K562 (cell line): ENCODE measurements around the gene LRFN2. TPM values are rescaled to one million over a fixed set of nuclear protein-coding genes. Genes with fewer than 3 reads are reported as not detected.

Source experiments
- ATAC-seq: fragments of 200-7000 bp; cut with Tn5 transposase; 3 replicates; pipeline ENCODE4 v1.9.1; 2020; ENCODE audit warnings: moderate library complexity
- BruUV-seq: library from RNA; stranded (reverse); fragments of 400-500 nt; replicated peaks from 2 replicates; lab custom pipeline; 2021; lab: Mats Ljungman, UMichigan
- CTCF ChIA-PET: fragments of 300-600 bp; formaldehyde crosslinking; extraction: SDS; loops from one replicate; lab custom pipeline; 2021; ENCODE audit warnings: low intra/inter-chr PET ratio; lab: Yijun Ruan, JAX
- POLR2A ChIA-PET: fragments of 300-600, 350-650 bp; sonication (Branson Sonifier 250); formaldehyde crosslinking; extraction: SDS; loops from one replicate; lab custom pipeline; 2021; ENCODE audit warnings: antibody characterized with exemption, inconsistent platforms; lab: Yijun Ruan, JAX
- DNase-seq, 4 experiments: peaks; one replicate each; pipeline versions ENCODE4 v3.0.0 to v3.0.0-alpha.2; 2011 to 2018; ENCODE audit warnings: low spot score in 3 of 4, mixed read lengths in 3 of 4; ENCODE audit errors: extremely low read depth in 1 of 4
- FAIRE-seq: peaks from 2 replicates; lab custom pipeline; 2011; peaks lifted over from hg19 to GRCh38; lab: Jason Lieb, UNC
- H2AFZ ChIP-seq: 2 replicates; pipeline ENCODE4 v1.6.0; 2011; ENCODE audit warnings: low read depth, low read length, control low read depth, inconsistent platforms
- H3K27ac ChIP-seq: fragments of 200-600 bp; 3 replicates; pipeline ENCODE4 v1.8.0; 2011; ENCODE audit warnings: low read depth, mild to moderate bottlenecking, control low read depth, inconsistent platforms, low read length, moderate library complexity, mixed read lengths; ENCODE audit errors: extremely low read depth
- H3K27me3 ChIP-seq, 2 experiments: fragments of 300-600 bp in 1 of 2; 2 replicates in 1 of 2; 3 replicates in 1 of 2; pipeline versions ENCODE4 v1.6.0 to v1.8.0; 2011; ENCODE audit warnings: inconsistent platforms in 2 of 2, low read length in 2 of 2, mild to moderate bottlenecking in 1 of 2, mixed read lengths in 1 of 2, moderate library complexity in 1 of 2; ENCODE audit not compliant: control insufficient read depth in 2 of 2, insufficient read depth in 2 of 2
- H3K36me3 ChIP-seq: fragments of 300-600 bp; 3 replicates; pipeline ENCODE4 v1.8.0; 2011; ENCODE audit warnings: mild to moderate bottlenecking, low read length, inconsistent platforms; ENCODE audit not compliant: control insufficient read depth, insufficient read depth
- H3K4me1 ChIP-seq, 2 experiments: fragments of 200-600 bp in 1 of 2; replicated peaks in 1 of 2; 2 replicates in 1 of 2; 3 replicates in 1 of 2; pipeline versions ENCODE4 v1.5.1 to v1.8.0; 2011; ENCODE audit warnings: inconsistent platforms in 2 of 2, low read length in 2 of 2, mild to moderate bottlenecking in 1 of 2, mixed read lengths in 1 of 2, moderate library complexity in 1 of 2; ENCODE audit not compliant: control insufficient read depth in 2 of 2, insufficient read depth in 2 of 2
- H3K4me2 ChIP-seq: 2 replicates; pipeline ENCODE4 v1.6.1; 2011; ENCODE audit warnings: low read length, control low read depth, inconsistent platforms, mixed read lengths; ENCODE audit not compliant: insufficient read depth
- H3K4me3 ChIP-seq: fragments of 200-600 bp; sonication (generic), shearing (Covaris generic); 2 replicates; pipeline ENCODE4 v1.5.1; 2016; ENCODE audit warnings: control low read depth, inconsistent platforms
- H3K79me2 ChIP-seq: fragments of 200-600 bp; 3 replicates; pipeline ENCODE4 v1.8.0; 2011; ENCODE audit warnings: low read length, inconsistent platforms; ENCODE audit not compliant: control insufficient read depth, insufficient read depth
- H3K9ac ChIP-seq, 2 experiments: 2 replicates each; pipeline versions ENCODE4 v1.6.0 to v1.6.1; 2011; ENCODE audit warnings: low read depth in 2 of 2, low read length in 2 of 2, control low read depth in 1 of 2, inconsistent platforms in 1 of 2, mild to moderate bottlenecking in 1 of 2, mixed read lengths in 1 of 2; ENCODE audit not compliant: insufficient read depth in 1 of 2
- H3K9me1 ChIP-seq: one replicate; pipeline ENCODE4 v1.6.0; 2011; ENCODE audit warnings: inconsistent platforms, mild to moderate bottlenecking, low read length, moderate library complexity; ENCODE audit not compliant: control insufficient read depth, insufficient read depth
- H3K9me3 ChIP-seq: replicated peaks from 2 replicates; pipeline ENCODE4 v1.5.1; 2011; ENCODE audit warnings: low read depth, low read length, inconsistent platforms; ENCODE audit not compliant: control insufficient read depth, insufficient read depth
- H4K20me1 ChIP-seq: replicated peaks from 2 replicates; pipeline ENCODE4 v1.6.1; 2011; ENCODE audit warnings: low read length, inconsistent platforms, mixed read lengths; ENCODE audit not compliant: control insufficient read depth, insufficient read depth
- ATF7 ChIP-seq: fragments of 450-650 bp; IDR thresholded peaks from 2 replicates; pipeline ENCODE4 v1.7.1; 2014; ENCODE audit warnings: mild to moderate bottlenecking, moderate library complexity
- CHD4 ChIP-seq: fragments of 200-600 bp; sonication (generic); IDR thresholded peaks from 3 replicates; pipeline ENCODE4 v1.6.1; 2012; ENCODE audit warnings: low read depth, mild to moderate bottlenecking, mixed read lengths, low read length, inconsistent platforms; ENCODE audit not compliant: insufficient read depth, insufficient replicate concordance, poor library complexity, severe bottlenecking
- GATAD2A ChIP-seq: fragments of 450-650 bp; IDR thresholded peaks from 2 replicates; pipeline ENCODE4 v1.6.1; 2017
- JUND ChIP-seq, 2 experiments: IDR thresholded peaks; 2 replicates in 1 of 2; 3 replicates in 1 of 2; pipeline ENCODE4 v1.6.1; 2011; ENCODE audit warnings: borderline replicate concordance in 2 of 2, low read depth in 2 of 2, low read length in 2 of 2, improper control_type of control experiment in 1 of 2, missing biosample characterization in 1 of 2, missing genetic modification characterization in 1 of 2, missing genetic modification reagents in 1 of 2
- MAFF ChIP-seq: IDR thresholded peaks from 2 replicates; pipeline ENCODE4 v1.6.1; 2012; ENCODE audit warnings: low read length, improper control_type of control experiment
- MCM2 ChIP-seq: fragments of 450-650 bp; IDR thresholded peaks from 2 replicates; pipeline ENCODE4 v1.6.1; 2017; ENCODE audit warnings: low read depth, mild to moderate bottlenecking
- MED1 ChIP-seq: sonication (generic); formaldehyde crosslinking; IDR thresholded peaks from 2 replicates; pipeline ENCODE4 v1.8.1; 2023; ENCODE audit warnings: missing genetic modification reagents, borderline replicate concordance
- NFXL1 ChIP-seq: fragments of 450-650 bp; formaldehyde crosslinking; IDR thresholded peaks from 2 replicates; pipeline ENCODE4 v1.4.0; 2021; ENCODE audit warnings: mild to moderate bottlenecking
- POLR2AphosphoS2 ChIP-seq: IDR thresholded peaks from 2 replicates; pipeline ENCODE4 v1.6.1; 2012; ENCODE audit warnings: low read length, improper control_type of control experiment
- RAD21 ChIP-seq, 2 experiments: fragments of 250-450 bp in 1 of 2; fragments of 450-650 bp in 1 of 2; sonication (Bioruptor Pico) in 1 of 2; formaldehyde crosslinking in 1 of 2; IDR thresholded peaks in 1 of 2; conservative IDR thresholded peaks in 1 of 2; 2 replicates each; pipeline versions ENCODE4 v1.4.0 to v1.8.0; 2020 to 2022; ENCODE audit warnings: mild to moderate bottlenecking in 2 of 2, moderate library complexity in 1 of 2
- RBFOX2 ChIP-seq: fragments of 200-400 bp; formaldehyde crosslinking; IDR thresholded peaks from 2 replicates; pipeline ENCODE4 v1.6.1; 2017; ENCODE audit warnings: low read depth, mild to moderate bottlenecking, low read length, moderate library complexity
- SLC30A9 ChIP-seq: fragments of 250-450 bp; sonication (Bioruptor Pico); IDR thresholded peaks from 2 replicates; pipeline ENCODE4 v1.8.0; 2022; ENCODE audit warnings: mild to moderate bottlenecking, moderate library complexity
- ZNF165 ChIP-seq: fragments of 250-450 bp; sonication (Bioruptor Pico); IDR thresholded peaks from 2 replicates; pipeline ENCODE4 v1.4.0; 2020; ENCODE audit warnings: borderline replicate concordance
- ZNF212 ChIP-seq: fragments of 450-650 bp; formaldehyde crosslinking; IDR thresholded peaks from 2 replicates; pipeline ENCODE4 v1.4.0; 2020; ENCODE audit warnings: mild to moderate bottlenecking
- ZNF354B ChIP-seq: fragments of 250-450 bp; sonication (Bioruptor Pico); IDR thresholded peaks from 2 replicates; pipeline ENCODE4 v1.4.0; 2020
- WGBS: fragments of 100-300 bp; shearing (Covaris generic); methylation state at CpG from one replicate; pipeline ENCODE4 v1.1.6; 2016; ENCODE audit warnings: low coverage, mixed read lengths; ENCODE audit not compliant: insufficient coverage; ENCODE audit errors: missing lambda C conversion rate; 5-methylcytosine and 5-hydroxymethylcytosine counted together
- in situ Hi-C: fragments of 300-500 bp; cut with MboI; formaldehyde crosslinking; loops from 4 replicates; pipeline ENCODE4 v1.15.0; 2018; ENCODE audit warnings: inconsistent platforms, mixed read lengths
- intact Hi-C: fragments of 100-400 bp; cut with micrococcal nuclease; formaldehyde crosslinking; loops from 2 replicates; pipeline ENCODE4 v1.14.2; 2022
- polyA plus RNA-seq, 8 experiments: library from polyadenylated mRNA; depleted of rRNA in 4 of 8; stranded (reverse) in 5 of 8; unstranded in 3 of 8; fragments of >200 nt; fragmentation: Nextera tagmentation in 2 of 8; fragmentation: Illumina TruSeq in 1 of 8; extraction: Ambion mirVana in 2 of 8; extraction: Trizol in 1 of 8; gene quantifications; 2 replicates each; pipeline versions ENCODE4 v1.2.1 to v1.2.3, GENCODE V29; 2011 to 2014; ENCODE audit warnings: inconsistent platforms in 1 of 8, missing spikeins in 1 of 8
- total RNA-seq, 7 experiments: library from RNA; depleted of rRNA in 6 of 7; stranded (reverse); fragments of >200 nt in 6 of 7; fragmentation: Illumina TruSeq in 2 of 7; extraction: Trizol in 2 of 7; gene quantifications; 2 replicates each; pipeline versions ENCODE4 v1.2.1 to v1.2.3, GENCODE V29; 2011 to 2021; ENCODE audit warnings: low replicate concordance in 1 of 7
- TF ChIP-seq, protein P1 (sequence below): fragments of 250-450 bp; sonication (Bioruptor Pico); IDR thresholded peaks from 2 replicates; pipeline ENCODE4 v1.4.0; 2020; ENCODE audit warnings: mild to moderate bottlenecking, moderate library complexity
- TF ChIP-seq, protein P2 (sequence below): fragments of 250-450 bp; sonication (Bioruptor Pico); IDR thresholded peaks from 2 replicates; pipeline ENCODE4 v1.8.0; 2022; ENCODE audit warnings: inconsistent platforms

LRFN2 gene
- total and polyA plus RNA-seq, 9 of the 15 experiments (the other 6 are each of a cell fraction or from before 2014, with no cell fraction given), result not detected

DNA sequence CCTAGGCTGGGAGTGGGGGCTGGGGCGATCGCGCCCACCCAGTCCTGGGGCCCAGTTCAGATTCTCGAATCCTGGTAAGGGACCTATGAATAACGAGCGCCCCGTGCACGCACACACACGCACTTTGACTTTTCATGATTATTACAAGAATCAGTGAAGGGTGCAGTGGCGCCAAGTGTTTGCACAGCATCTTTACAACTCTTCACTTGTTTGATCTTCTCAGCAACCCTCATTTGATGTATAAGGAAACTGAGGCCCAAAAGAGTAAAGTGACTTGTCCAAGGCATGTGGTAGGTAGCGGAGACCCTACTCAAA, 863 bp upstream of the LRFN2 start (continued):
- no peak for TF ChIP-seq ATF7
- TF ChIP-seq, protein P1, sequence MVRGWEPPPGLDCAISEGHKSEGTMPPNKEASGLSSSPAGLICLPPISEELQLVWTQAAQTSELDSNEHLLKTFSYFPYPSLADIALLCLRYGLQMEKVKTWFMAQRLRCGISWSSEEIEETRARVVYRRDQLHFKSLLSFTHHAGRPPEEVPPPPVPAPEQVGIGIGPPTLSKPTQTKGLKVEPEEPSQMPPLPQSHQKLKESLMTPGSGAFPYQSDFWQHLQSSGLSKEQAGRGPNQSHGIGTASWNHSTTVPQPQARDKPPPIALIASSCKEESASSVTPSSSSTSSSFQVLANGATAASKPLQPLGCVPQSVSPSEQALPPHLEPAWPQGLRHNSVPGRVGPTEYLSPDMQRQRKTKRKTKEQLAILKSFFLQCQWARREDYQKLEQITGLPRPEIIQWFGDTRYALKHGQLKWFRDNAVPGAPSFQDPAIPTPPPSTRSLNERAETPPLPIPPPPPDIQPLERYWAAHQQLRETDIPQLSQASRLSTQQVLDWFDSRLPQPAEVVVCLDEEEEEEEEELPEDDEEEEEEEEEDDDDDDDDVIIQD (CRISPR knock-in tag), result no peak

DNA sequence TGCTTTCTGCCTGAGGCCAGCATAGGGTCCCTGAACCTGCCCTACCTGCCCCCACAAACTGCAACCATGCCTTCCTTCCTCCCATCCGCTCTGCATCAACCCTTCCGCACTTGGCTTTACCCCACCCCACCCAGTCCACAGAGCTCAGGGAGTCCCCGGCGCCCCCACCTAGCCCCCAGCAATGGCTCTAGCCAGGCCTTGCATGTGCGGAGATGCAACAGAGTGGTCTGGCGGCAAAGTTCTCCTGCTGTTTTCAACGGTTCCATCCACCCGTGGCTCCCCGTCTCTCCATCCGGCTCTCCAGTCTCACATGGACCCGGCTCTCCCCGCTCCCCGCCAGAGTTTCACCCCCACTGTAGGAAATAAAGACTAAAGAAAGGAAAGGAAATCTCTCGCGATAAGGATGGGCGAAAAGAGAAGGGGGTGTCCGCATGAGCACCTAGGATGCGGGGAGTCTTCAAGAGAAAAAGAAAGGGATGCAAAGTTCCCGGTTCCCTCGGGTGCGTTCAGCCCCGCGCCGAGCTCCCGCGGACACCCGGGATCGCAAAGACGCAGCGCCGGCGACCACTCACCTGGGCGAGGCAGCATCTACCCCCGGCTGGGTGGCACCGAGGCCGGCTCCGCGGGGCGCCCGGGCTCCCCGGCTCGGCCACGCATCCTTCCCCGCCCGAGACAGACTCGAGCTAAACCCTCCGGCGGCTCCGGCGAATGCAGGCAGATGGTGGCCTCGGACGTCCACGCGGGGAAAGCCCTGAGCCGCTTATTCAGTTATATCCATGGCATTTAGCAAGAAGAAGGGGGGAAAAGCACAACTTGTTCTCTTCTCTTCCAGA, 579 bp downstream of the LRFN2 start:
- no peak for ATAC-seq
- in situ Hi-C loops, result no loop called here
- no peak overlapping the region for H3K4me3 ChIP-seq
- TF ChIP-seq ZNF212 (no peak), RAD21 (CRISPR knock-in tag; conservative IDR thresholded peaks at IDR 0.05 in 1 of 2, IDR thresholded peaks at IDR 0.05 in 1 of 2) (no peak), MED1 (no peak), NFXL1 (CRISPR knock-in tag) (no peak), MAFF (no peak), RBFOX2 (no peak), SLC30A9 (no peak), MCM2 (no peak), ZNF165 (CRISPR knock-in tag) (no peak), JUND (IDR thresholded peaks at IDR 0.05; ENCODE audit: borderline replicate concordance, low read depth, low read length) (no peak), JUND (tag; IDR thresholded peaks at IDR 0.05; ENCODE audit: borderline replicate concordance, low read depth, low read length) (no peak), GATAD2A (no peak), ZNF354B (CRISPR knock-in tag) (no peak), CHD4 (no peak), POLR2AphosphoS2 (no peak)
- TF ChIP-seq, protein P2, sequence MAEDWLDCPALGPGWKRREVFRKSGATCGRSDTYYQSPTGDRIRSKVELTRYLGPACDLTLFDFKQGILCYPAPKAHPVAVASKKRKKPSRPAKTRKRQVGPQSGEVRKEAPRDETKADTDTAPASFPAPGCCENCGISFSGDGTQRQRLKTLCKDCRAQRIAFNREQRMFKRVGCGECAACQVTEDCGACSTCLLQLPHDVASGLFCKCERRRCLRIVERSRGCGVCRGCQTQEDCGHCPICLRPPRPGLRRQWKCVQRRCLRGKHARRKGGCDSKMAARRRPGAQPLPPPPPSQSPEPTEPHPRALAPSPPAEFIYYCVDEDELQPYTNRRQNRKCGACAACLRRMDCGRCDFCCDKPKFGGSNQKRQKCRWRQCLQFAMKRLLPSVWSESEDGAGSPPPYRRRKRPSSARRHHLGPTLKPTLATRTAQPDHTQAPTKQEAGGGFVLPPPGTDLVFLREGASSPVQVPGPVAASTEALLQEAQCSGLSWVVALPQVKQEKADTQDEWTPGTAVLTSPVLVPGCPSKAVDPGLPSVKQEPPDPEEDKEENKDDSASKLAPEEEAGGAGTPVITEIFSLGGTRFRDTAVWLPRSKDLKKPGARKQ (CRISPR knock-in tag), result no peak

More for the DNA sequence above, 579 bp downstream of the LRFN2 start:
- Histone ChIP-seq H3K9ac (no peak overlapping the region), H3K79me2 (no peaks in the 10 kb centered on the region), H3K27me3 (peaks cover 0 to 20% of the 10 kb centered on the region in 2 experiments; a peak in 1 of 5 replicates), H4K20me1 (0 out of 2 replicates have a peak, but pooled peaks cover 3% of the 10 kb centered on the region), H3K9me3 (no peaks in the 10 kb centered on the region), H3K27ac (no peak overlapping the region), H3K4me2 (no peak overlapping the region), H2AFZ (no peak overlapping the region), H3K9me1 (no peaks in the 10 kb centered on the region), H3K36me3 (no peaks in the 10 kb centered on the region), H3K4me1 (peaks cover 0 to 8% of the 10 kb centered on the region in 2 experiments; a peak in 1 of 5 replicates)
- no peak for DNase-seq
- ChIA-PET POLR2A (no interaction called here), CTCF (no interaction called here)
- intact Hi-C loops, result no loop called here
- 28% methylated on average over 52 of the region's 55 CpGs for WGBS
- FAIRE-seq, result no peak
- BruUV-seq, result no TSS peak
